Ovary (tissue), 9 donors: ENCODE data around the gene TFEC. TPM values are rescaled to one million over a fixed set of nuclear protein-coding genes. Genes with fewer than 3 reads are reported as not detected.

Experiments
- DNase-seq, 5 donors: peaks; one replicate each; pipeline ENCODE4 v3.0.0-alpha.2; 2019 to 2020
- H3K27ac ChIP-seq, 2 donors: fragments of 200-600 bp; one replicate each; pipeline versions ENCODE4 v1.5.1 to v1.8.0; 2019 to 2022
- H3K27me3 ChIP-seq: fragments of 200-600 bp; one replicate; pipeline ENCODE4 v1.8.0; 2022
- H3K36me3 ChIP-seq: fragments of 200-600 bp; sonication (generic); one replicate; pipeline ENCODE4 v1.5.1; 2019
- H3K4me1 ChIP-seq: one replicate; pipeline ENCODE4 v1.8.1; 2013; ENCODE audit warnings: mild to moderate bottlenecking, moderate library complexity; ENCODE audit not compliant: insufficient read depth
- H3K4me3 ChIP-seq: fragments of 200-600 bp; sonication (generic); one replicate; pipeline ENCODE4 v1.5.1; 2017
- H3K9me3 ChIP-seq, 2 donors: fragments of 200-600 bp in 1 of 2; sonication (generic) in 1 of 2; one replicate each; pipeline versions ENCODE4 v1.5.1 to v1.8.1; 2013 to 2019; ENCODE audit warnings: mild to moderate bottlenecking in 1 of 2, moderate library complexity in 1 of 2
- CTCF ChIP-seq, 3 donors: fragments of 450-650 bp in 2 of 3; fragments of 200-600 bp in 1 of 3; IDR thresholded peaks; one replicate each; pipeline versions ENCODE4 v1.5.1 to v1.8.0; 2016 to 2022; ENCODE audit warnings: antibody characterized with exemption in 3 of 3, mild to moderate bottlenecking in 1 of 3
- EP300 ChIP-seq: sonication (generic); formaldehyde crosslinking; IDR thresholded peaks from one replicate; pipeline ENCODE4 v1.6.1; 2017; ENCODE audit warnings: antibody characterized with exemption
- POLR2A ChIP-seq: fragments of 450-650 bp; IDR thresholded peaks from one replicate; pipeline ENCODE4 v1.6.1; 2017; ENCODE audit warnings: antibody characterized with exemption, mild to moderate bottlenecking, moderate library complexity
- WGBS, 3 donors: extraction: QIAGEN DNeasy Blood & Tissue Kit in 1 of 3; methylation state at CpG; one replicate each; pipeline versions ENCODE4 v1.1.5 to v1.1.7; 2013 to 2017; 5-methylcytosine and 5-hydroxymethylcytosine counted together
- intact Hi-C, 4 donors: fragments of 100-400 bp; cut with DNase I; formaldehyde crosslinking; loops; one replicate each; pipeline versions ENCODE4 v1.11.0 to v1.15.1; 2022 to 2023
- polyA plus RNA-seq, 2 donors: library from polyadenylated mRNA; stranded (reverse); fragments of 200-250 nt in 1 of 2; fragments of 350-450 nt in 1 of 2; fragmentation: Illumina TruSeq in 1 of 2; extraction: RNeasy Lipid Tissue Mini Kit (QIAGEN cat#74804) in 1 of 2; gene quantifications; one replicate each; pipeline ENCODE4 v1.2.3, GENCODE V29; 2013 to 2014
- total RNA-seq, 7 donors: library from RNA; depleted of rRNA in 2 of 7; stranded (reverse); fragments of >200 nt in 2 of 7; fragmentation: NEBNext Ultra II Directional in 3 of 7; extraction: Animal tissue kit (Norgen Biotek cat#: 25700) in 3 of 7; gene quantifications; one replicate each; pipeline versions ENCODE4 v1.1.0 to v1.2.4, GENCODE V29; 2016 to 2023
- donor health status: DM: no; HTN: no; CAD: no; lungs with moderate emphysema.
- donor health status: DM: no; HTN: no; CAD: no.
- donor health status: Bipolar disorder and iron deficiency.
- donor health status: DM: yes; HTN: yes; CAD: no.
- donor health status: DM: no; HTN: no; CAD: no.
- donor health status: DM: yes; HTN: yes; CAD: no.

TFEC gene
- total and polyA plus RNA-seq, 9 donors, result 0.52 to 7.6 (median 1.8) TPM

GRCh38 chr7:115965236-115965635 is 65.3 kb downstream of the TFEC start:
- no peaks in the 10 kb centered on the region for H3K9me3 ChIP-seq
- no peak for DNase-seq
- H3K4me1 ChIP-seq, result no peaks in the 10 kb centered on the region
- H3K4me3 ChIP-seq, result no peak overlapping the region
- TF ChIP-seq CTCF (IDR thresholded peaks at IDR 0.05) (no peak), EP300 (no peak), POLR2A (no peak)
- 25 to 42% (median 31%) methylated on average over 1 of the region's 1 CpG for WGBS, 3 donors
- no peaks in the 10 kb centered on the region for H3K36me3 ChIP-seq
- intact Hi-C loops, result no loop called here
- H3K27me3 ChIP-seq, result no peaks in the 10 kb centered on the region
- H3K27ac ChIP-seq, result no peak overlapping the region

- Histone ChIP-seq H3K4me1 (no peaks in the 10 kb centered on the region), H3K9me3 (no peaks in the 10 kb centered on the region), H3K36me3 (no peaks in the 10 kb centered on the region), H3K4me3 (no peak overlapping the region), H3K27ac (no peak overlapping the region), H3K27me3 (no peaks in the 10 kb centered on the region)
- TF ChIP-seq CTCF (IDR thresholded peaks at IDR 0.05) (no peak), EP300 (no peak), POLR2A (no peak)
- DNase-seq, result no peak
- intact Hi-C loops, result no loop called here
- WGBS, 3 donors, result 72 to 77% (median 73%) methylated on average over 1 of the region's 1 CpG
Measured at GRCh38 chr7:115964799-115965198, 65.8 kb downstream of the TFEC start.

- Histone ChIP-seq H3K9me3 (no peaks in the 10 kb centered on the region), H3K4me3 (no peak overlapping the region), H3K27ac (no peak overlapping the region), H3K4me1 (no peaks in the 10 kb centered on the region), H3K36me3 (no peaks in the 10 kb centered on the region), H3K27me3 (no peaks in the 10 kb centered on the region)
- TF ChIP-seq CTCF (IDR thresholded peaks at IDR 0.05), result no peak
- TF ChIP-seq POLR2A, result no peak
- TF ChIP-seq EP300, result no peak
- no peak for DNase-seq
- intact Hi-C loops, result no loop called here
Measured at GRCh38 chr7:115962340-115962739, 68.2 kb downstream of the TFEC start.

GRCh38 chr7:115953592-115954255 is 76.8 kb downstream of the TFEC start:
- Histone ChIP-seq H3K4me1 (no peaks in the 10 kb centered on the region), H3K27me3 (no peaks in the 10 kb centered on the region), H3K36me3 (no peaks in the 10 kb centered on the region), H3K27ac (no peak overlapping the region), H3K4me3 (no peak overlapping the region), H3K9me3 (no peaks in the 10 kb centered on the region)
- 69 to 78% (median 72%) methylated on average over 5 of the region's 5 CpGs for WGBS, 3 donors
- intact Hi-C loops, result no loop called here
- TF ChIP-seq CTCF (IDR thresholded peaks at IDR 0.05) (no peak), EP300 (no peak), POLR2A (no peak)
- no peak for DNase-seq
